Brain microvascular endothelial cell (primary cell): Measurements from ENCODE around the gene COL8A1.

Experiments
- DNase-seq: peaks from one replicate; pipeline ENCODE4 v3.0.0-alpha.2; 2020
- H3K27ac ChIP-seq: fragments of 250-450 bp; sonication (Bioruptor Pico); 2 replicates; pipeline ENCODE4 v1.5.1; 2020; ENCODE audit warnings: mild to moderate bottlenecking, moderate library complexity
- H3K27me3 ChIP-seq: fragments of 250-450 bp; sonication (Bioruptor Pico); replicated peaks from 2 replicates; pipeline ENCODE4 v1.5.1; 2020; ENCODE audit warnings: mild to moderate bottlenecking
- H3K36me3 ChIP-seq: fragments of 250-450 bp; sonication (Bioruptor Pico); replicated peaks from 2 replicates; pipeline ENCODE4 v1.5.1; 2020; ENCODE audit warnings: mild to moderate bottlenecking
- H3K4me3 ChIP-seq: 2 replicates; pipeline ENCODE4 v1.5.1; 2011; ENCODE audit warnings: low read depth, mild to moderate bottlenecking, control low read depth, low read length, moderate library complexity
- CTCF ChIP-seq: IDR thresholded peaks from 2 replicates; pipeline ENCODE4 v1.5.1; 2011; ENCODE audit warnings: low read depth, mild to moderate bottlenecking, moderate library complexity, low read length, control low read depth, inconsistent platforms; ENCODE audit errors: missing control alignments
- in situ Hi-C: cut with HindIII; loops from 2 replicates; pipeline ENCODE4 v1.10.0; 2017; ENCODE audit warnings: low sequenced_read_pairs, low pct_ligation_motif_present

The COL8A1 gene

GRCh38 chr3:99614768-99615167 is 23.6 kb upstream of the COL8A1 start:
- Histone ChIP-seq H3K36me3 (no peaks in the 10 kb centered on the region), H3K27me3 (no peaks in the 10 kb centered on the region), H3K27ac (no peak overlapping the region), H3K4me3 (no peak overlapping the region)
- DNase-seq, result no peak
- TF ChIP-seq CTCF, result no peak
- in situ Hi-C loops, result no loop called here

GRCh38 chr3:99620077-99620767 is 18.2 kb upstream of the COL8A1 start:
- no peak overlapping the region for H3K27ac ChIP-seq
- TF ChIP-seq CTCF, result peak; percentile 19
- in situ Hi-C loops, result no loop called here
- no peaks in the 10 kb centered on the region for H3K36me3 ChIP-seq
- H3K4me3 ChIP-seq, result no peak overlapping the region
- no peaks in the 10 kb centered on the region for H3K27me3 ChIP-seq
- DNase-seq, result no peak

GRCh38 chr3:99620976-99621375 is 17.4 kb upstream of the COL8A1 start:
- DNase-seq, result no peak
- TF ChIP-seq CTCF, result no peak
- Histone ChIP-seq H3K27me3 (no peaks in the 10 kb centered on the region), H3K27ac (no peak overlapping the region), H3K4me3 (no peak overlapping the region), H3K36me3 (no peaks in the 10 kb centered on the region)
- in situ Hi-C loops, result no loop called here

- in situ Hi-C loops, result no loop called here
- H3K27ac ChIP-seq, result no peak overlapping the region
- no peak overlapping the region for H3K4me3 ChIP-seq
- DNase-seq, result no peak
- TF ChIP-seq CTCF, result no peak
- no peaks in the 10 kb centered on the region for H3K27me3 ChIP-seq
- H3K36me3 ChIP-seq, result no peaks in the 10 kb centered on the region
Measured at GRCh38 chr3:99624496-99625236, 13.7 kb upstream of the COL8A1 start.

- no peaks in the 10 kb centered on the region for H3K36me3 ChIP-seq
- in situ Hi-C loops, result no loop called here
- H3K27ac ChIP-seq, result no peak overlapping the region
- TF ChIP-seq CTCF, result no peak
- no peaks in the 10 kb centered on the region for H3K27me3 ChIP-seq
- no peak overlapping the region for H3K4me3 ChIP-seq
- no peak for DNase-seq
Measured at GRCh38 chr3:99625237-99625622, 13.2 kb upstream of the COL8A1 start.
